BE2C (cell line): ENCODE results near the gene EMX1.
A peak's percentile ranks its signal among the peaks of the same experiment; 100 is the strongest.

Experiments used
- DNase-seq: peaks from one replicate; pipeline ENCODE4 v3.0.0-alpha.2; 2020
- H3K27me3 ChIP-seq: fragments of 250-450 bp; sonication (Bioruptor Pico); 2 replicates; pipeline ENCODE4 v1.5.1; 2020; ENCODE audit warnings: mild to moderate bottlenecking
- H3K36me3 ChIP-seq: fragments of 250-450 bp; sonication (Bioruptor Pico); 2 replicates; pipeline ENCODE4 v1.5.1; 2020; ENCODE audit warnings: mild to moderate bottlenecking
- H3K4me1 ChIP-seq: fragments of 250-450 bp; sonication (Bioruptor Pico); 2 replicates; pipeline ENCODE4 v1.5.1; 2020
- H3K4me3 ChIP-seq: 2 replicates; pipeline ENCODE4 v1.5.1; 2011; ENCODE audit warnings: low read depth, low read length
- H3K9me3 ChIP-seq: fragments of 250-450 bp; sonication (Bioruptor Pico); 2 replicates; pipeline ENCODE4 v1.5.1; 2020
- TF ChIP-seq, protein P1 (sequence below): IDR thresholded peaks from 2 replicates; pipeline ENCODE4 v1.5.1; 2012; ENCODE audit warnings: mild to moderate bottlenecking, low read depth, low read length

EMX1 gene

DNA sequence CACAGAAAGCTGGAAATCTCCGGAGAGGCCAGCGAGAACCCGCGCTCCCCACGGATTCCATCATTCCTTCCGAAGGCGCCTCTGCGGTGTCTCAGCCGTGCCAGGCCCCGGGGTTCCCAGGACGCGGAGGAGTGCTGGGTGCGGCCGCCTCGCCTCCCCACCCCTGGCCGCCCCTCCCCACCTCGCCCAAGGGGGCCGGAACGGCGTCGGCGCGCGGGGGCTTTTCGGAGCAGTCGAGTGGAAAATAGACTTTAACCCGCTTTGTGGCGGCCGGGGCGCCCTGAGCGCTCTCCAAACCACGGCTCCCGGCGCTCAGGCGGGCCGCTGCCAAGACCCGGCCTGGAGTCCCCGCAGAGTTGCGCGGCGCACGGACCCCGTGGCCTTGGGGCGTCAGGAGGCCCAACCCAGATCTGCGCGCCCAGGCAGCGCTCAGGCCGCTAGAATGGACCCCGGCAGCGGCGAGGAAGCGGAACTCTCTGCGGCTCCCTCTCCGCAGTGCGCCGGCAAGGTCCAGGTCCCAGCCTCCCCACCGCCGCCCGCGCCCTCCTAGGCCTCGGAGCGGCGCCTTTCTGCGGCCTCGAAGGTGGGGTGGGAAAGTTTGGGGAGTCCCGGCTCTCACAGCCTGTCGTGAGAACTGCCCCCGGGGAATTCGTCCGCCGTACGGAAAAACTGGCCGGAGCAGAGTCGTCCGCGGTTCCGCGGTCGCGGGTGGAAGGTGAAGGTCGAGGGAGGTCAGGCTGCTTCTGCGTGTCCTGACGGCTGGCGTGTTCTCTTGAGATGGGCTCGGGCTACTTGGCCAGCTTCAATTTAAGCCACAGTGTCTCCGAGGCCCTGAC is 1.2 kb upstream of the EMX1 start:
- no peak overlapping the region for H3K4me3 ChIP-seq
- no peaks in the 10 kb centered on the region for H3K9me3 ChIP-seq
- H3K27me3 ChIP-seq = peaks cover 91% of the 10 kb centered on the region
- H3K4me1 ChIP-seq = no peaks in the 10 kb centered on the region
- TF ChIP-seq, protein P1, sequence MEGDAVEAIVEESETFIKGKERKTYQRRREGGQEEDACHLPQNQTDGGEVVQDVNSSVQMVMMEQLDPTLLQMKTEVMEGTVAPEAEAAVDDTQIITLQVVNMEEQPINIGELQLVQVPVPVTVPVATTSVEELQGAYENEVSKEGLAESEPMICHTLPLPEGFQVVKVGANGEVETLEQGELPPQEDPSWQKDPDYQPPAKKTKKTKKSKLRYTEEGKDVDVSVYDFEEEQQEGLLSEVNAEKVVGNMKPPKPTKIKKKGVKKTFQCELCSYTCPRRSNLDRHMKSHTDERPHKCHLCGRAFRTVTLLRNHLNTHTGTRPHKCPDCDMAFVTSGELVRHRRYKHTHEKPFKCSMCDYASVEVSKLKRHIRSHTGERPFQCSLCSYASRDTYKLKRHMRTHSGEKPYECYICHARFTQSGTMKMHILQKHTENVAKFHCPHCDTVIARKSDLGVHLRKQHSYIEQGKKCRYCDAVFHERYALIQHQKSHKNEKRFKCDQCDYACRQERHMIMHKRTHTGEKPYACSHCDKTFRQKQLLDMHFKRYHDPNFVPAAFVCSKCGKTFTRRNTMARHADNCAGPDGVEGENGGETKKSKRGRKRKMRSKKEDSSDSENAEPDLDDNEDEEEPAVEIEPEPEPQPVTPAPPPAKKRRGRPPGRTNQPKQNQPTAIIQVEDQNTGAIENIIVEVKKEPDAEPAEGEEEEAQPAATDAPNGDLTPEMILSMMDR = no peak
- no peaks in the 10 kb centered on the region for H3K36me3 ChIP-seq
- peak; percentile 27 for DNase-seq

DNA sequence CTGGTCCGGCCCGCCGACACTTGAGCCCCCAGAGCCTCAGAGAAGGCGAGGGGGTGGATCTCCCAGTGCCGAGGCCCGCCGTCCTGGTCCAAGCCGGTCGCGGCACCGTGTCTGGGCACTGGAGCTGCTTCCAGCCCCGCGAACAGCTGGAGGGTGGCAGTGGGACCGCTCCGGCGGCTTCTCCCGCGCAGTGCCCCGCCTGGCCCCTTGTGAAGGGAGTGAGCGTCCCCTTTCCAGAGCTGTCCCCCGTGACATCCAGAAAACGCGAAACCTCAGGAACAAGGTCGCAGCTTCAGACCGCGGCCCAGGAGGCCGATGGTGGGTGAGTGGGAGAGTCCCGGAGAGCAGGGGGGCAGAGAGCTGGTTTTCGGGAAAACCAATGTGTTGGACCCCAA is 579 bp upstream of the EMX1 start:
- H3K4me3 ChIP-seq = no peak overlapping the region
- H3K27me3 ChIP-seq = peaks cover 97% of the 10 kb centered on the region
- no peak for DNase-seq
- TF ChIP-seq, protein P1 = no peak
- H3K4me1 ChIP-seq = no peaks in the 10 kb centered on the region
- H3K9me3 ChIP-seq = no peaks in the 10 kb centered on the region
- no peaks in the 10 kb centered on the region for H3K36me3 ChIP-seq

DNA sequence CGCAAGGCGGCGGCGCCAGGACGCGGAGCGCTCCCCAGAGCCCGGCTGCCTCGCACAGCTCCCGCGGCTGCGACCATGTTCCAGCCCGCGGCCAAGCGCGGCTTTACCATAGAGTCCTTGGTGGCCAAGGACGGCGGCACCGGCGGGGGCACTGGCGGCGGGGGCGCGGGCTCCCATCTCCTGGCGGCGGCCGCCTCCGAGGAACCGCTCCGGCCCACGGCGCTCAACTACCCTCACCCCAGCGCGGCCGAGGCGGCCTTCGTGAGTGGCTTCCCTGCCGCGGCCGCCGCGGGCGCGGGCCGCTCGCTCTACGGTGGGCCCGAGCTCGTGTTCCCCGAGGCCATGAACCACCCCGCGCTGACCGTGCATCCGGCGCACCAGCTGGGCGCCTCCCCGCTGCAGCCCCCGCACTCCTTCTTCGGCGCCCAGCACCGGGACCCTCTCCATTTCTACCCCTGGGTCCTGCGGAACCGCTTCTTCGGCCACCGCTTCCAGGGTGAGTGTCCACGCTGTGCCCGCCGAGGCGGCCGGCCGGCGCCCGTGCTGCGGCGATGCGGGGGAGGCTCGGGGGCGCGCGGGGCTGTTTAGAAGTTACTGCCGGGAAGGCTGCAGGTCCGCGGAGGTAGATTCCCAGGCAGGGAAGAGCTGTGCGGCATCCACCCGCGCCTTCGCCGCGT is 696 bp downstream of the EMX1 start:
- Histone ChIP-seq H3K27me3 (peaks cover 100% of the 10 kb centered on the region), H3K36me3 (no peaks in the 10 kb centered on the region), H3K9me3 (no peaks in the 10 kb centered on the region), H3K4me3 (no peak overlapping the region), H3K4me1 (no peaks in the 10 kb centered on the region)
- TF ChIP-seq, protein P1 = no peak
- no peak for DNase-seq

DNA sequence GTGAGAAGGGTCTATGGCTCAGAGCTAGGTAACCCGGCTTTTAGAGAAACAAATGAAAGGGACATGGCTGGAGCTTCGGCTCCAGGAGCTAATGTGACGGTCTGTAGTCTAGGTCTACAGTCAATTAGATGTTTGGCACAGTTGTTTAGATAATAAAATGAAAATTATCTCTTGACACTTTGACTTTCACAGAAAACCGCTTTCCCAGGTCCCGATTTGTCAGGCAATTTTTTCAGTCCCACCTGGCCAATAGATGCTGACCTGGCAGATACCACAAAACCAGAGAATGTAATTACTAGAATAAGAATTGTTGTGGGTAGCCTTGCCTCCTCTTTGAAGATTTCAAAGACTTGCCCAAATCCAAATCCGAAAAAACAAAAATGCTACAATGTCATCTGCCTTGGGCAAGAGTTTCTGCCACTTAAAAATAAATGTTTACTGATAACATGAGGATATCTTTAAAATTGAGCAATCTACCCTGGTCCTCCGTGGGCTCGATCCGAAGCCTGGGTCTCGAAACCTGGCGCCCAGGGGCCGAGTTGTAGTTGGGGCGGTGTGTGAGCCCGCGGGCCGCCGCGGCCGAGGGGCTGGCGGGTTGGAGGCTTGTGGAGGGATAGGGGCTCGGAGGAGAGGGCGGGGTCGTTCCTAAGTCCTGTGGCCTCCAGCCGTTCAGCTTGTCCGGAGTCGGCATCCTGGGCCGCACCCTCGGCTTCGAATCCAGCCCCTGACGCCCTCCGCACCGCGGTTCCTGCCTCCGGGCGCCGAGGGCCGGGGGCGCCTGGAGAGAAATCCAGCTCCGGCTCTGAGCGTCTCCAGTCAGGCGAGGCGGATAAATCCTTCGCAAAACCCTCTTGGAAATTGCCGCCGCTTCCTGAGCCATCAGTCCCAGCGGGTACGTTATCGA is 2.3 kb downstream of the EMX1 start:
- TF ChIP-seq, protein P1 = no peak
- Histone ChIP-seq H3K4me1 (no peaks in the 10 kb centered on the region), H3K9me3 (no peaks in the 10 kb centered on the region), H3K36me3 (no peaks in the 10 kb centered on the region), H3K27me3 (peaks cover 100% of the 10 kb centered on the region), H3K4me3 (no peak overlapping the region)
- DNase-seq = no peak

DNA sequence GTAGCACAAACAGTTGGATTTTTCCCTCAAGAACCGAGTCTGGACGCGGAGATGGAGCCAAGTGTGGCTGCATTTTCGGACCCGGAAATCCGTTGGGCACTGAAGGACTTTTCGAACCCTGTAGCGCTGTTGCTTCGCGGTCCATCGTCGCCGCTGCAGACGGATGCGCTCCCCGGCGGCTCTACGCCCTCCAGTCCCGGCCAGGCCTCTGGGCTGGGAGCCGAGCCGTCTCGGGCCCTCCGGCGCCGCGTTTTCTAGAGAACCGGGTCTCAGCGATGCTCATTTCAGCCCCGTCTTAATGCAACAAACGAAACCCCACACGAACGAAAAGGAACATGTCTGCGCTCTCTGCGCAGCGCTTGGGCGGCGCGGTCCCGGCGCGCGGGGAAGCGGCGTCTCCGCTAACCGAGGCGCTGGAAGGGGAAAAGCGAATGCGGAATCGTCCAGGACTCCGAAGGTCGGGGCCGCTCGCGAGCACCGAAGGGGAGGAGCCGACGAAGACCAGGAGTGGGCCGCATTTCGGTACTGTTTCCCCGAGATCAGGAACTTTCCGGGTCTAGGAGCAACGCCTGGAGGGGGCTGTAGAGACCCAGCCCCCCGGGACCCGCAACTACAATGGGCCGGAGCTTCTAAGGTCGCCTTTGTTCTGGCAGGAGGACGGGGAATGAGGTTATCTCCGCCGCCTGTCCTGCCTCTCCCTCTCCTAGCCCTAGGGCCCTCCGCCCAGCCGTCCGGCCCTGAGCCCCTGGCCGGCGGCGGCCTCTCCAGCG is 3.2 kb downstream of the EMX1 start:
- no peak overlapping the region for H3K4me3 ChIP-seq
- TF ChIP-seq, protein P1 = no peak
- no peaks in the 10 kb centered on the region for H3K4me1 ChIP-seq
- H3K36me3 ChIP-seq = no peaks in the 10 kb centered on the region
- peak; percentile 34 for DNase-seq
- peaks cover 100% of the 10 kb centered on the region for H3K27me3 ChIP-seq
- no peaks in the 10 kb centered on the region for H3K9me3 ChIP-seq
